Natural killer cell (primary cell): ENCODE results near the gene HEATR3. TPM values are rescaled to one million over a fixed set of nuclear protein-coding genes. Genes with fewer than 3 reads are reported as not detected.

Experiments
- ATAC-seq, 3 donors: fragments of 150-1000 bp in 2 of 3; fragments of 200-7000 bp in 1 of 3; cut with Tn5 transposase; 1 replicate in 1 of 3; 2 replicates in 2 of 3; pipeline ENCODE4 v1.10.0; 2021; ENCODE audit warnings: mild to moderate bottlenecking in 2 of 3, moderate library complexity in 2 of 3
- DNase-seq, 2 donors: peaks; one replicate each; pipeline versions ENCODE4 v3.0.0 to v3.0.0-alpha.2; 2013 to 2021; ENCODE audit warnings: mixed read lengths in 1 of 2
- H3K27ac ChIP-seq: one replicate; pipeline ENCODE4 v1.5.1; 2013; ENCODE audit warnings: mild to moderate bottlenecking, low read length
- H3K27me3 ChIP-seq: one replicate; pipeline ENCODE4 v1.6.1; 2013; ENCODE audit warnings: low read length; ENCODE audit not compliant: control insufficient read depth, insufficient read depth
- H3K36me3 ChIP-seq: one replicate; pipeline ENCODE4 v1.6.1; 2013; ENCODE audit warnings: low read length; ENCODE audit not compliant: control insufficient read depth, insufficient read depth
- H3K4me1 ChIP-seq: one replicate; pipeline ENCODE4 v1.6.1; 2013; ENCODE audit warnings: low read length; ENCODE audit not compliant: control insufficient read depth, insufficient read depth
- H3K4me3 ChIP-seq: one replicate; pipeline ENCODE4 v1.5.1; 2013; ENCODE audit warnings: low read length
- H3K9me3 ChIP-seq: one replicate; pipeline ENCODE4 v1.6.1; 2013; ENCODE audit warnings: low read length; ENCODE audit not compliant: control insufficient read depth, insufficient read depth
- H3K27ac Mint-ChIP-seq, 2 donors: one replicate each; pipeline ENCODE4 v1.8.0; 2022; ENCODE audit warnings: mild to moderate bottlenecking in 2 of 2, mixed read lengths in 2 of 2, moderate library complexity in 1 of 2
- H3K27me3 Mint-ChIP-seq, 2 donors: one replicate each; pipeline ENCODE4 v1.8.0; 2022; ENCODE audit warnings: low read depth in 2 of 2, mixed read lengths in 2 of 2
- H3K36me3 Mint-ChIP-seq: one replicate; pipeline ENCODE4 v1.8.0; 2022; ENCODE audit warnings: mixed read lengths
- H3K4me1 Mint-ChIP-seq, 2 donors: one replicate each; pipeline ENCODE4 v1.8.0; 2022; ENCODE audit warnings: mixed read lengths in 2 of 2
- H3K4me3 Mint-ChIP-seq: one replicate; pipeline ENCODE4 v1.8.0; 2022; ENCODE audit warnings: mild to moderate bottlenecking, moderate library complexity, mixed read lengths
- H3K9me3 Mint-ChIP-seq, 2 donors: one replicate each; pipeline ENCODE4 v1.8.0; 2022; ENCODE audit warnings: mixed read lengths in 2 of 2
- CTCF ChIP-seq: fragments of 200-600 bp; IDR thresholded peaks from one replicate; pipeline ENCODE4 v1.8.0; 2022; ENCODE audit warnings: antibody characterized with exemption
- WGBS: methylation state at CpG from one replicate; pipeline ENCODE4 v1.1.7; 2013; ENCODE audit warnings: missing lambda C conversion rate; ENCODE audit not compliant: insufficient coverage; 5-methylcytosine and 5-hydroxymethylcytosine counted together
- intact Hi-C: fragments of 100-400 bp; cut with micrococcal nuclease; formaldehyde crosslinking; loops from one replicate; pipeline ENCODE4 v1.14.2; 2022
- total RNA-seq, 4 donors: library from RNA; stranded (reverse); fragments of 120-200 nt in 1 of 4; gene quantifications; one replicate each; pipeline versions ENCODE4 v1.2.3 to v1.2.4, GENCODE V29; 2013 to 2022

The HEATR3 gene
- total RNA-seq, 3 donors from 2014 or later (not counting 1 experiment from before 2014, with no cell fraction given) = 14.6 to 25.0 (median 21.4) TPM

GRCh38 chr16:50037662-50038220 is 28.0 kb upstream of the HEATR3 start:
- DNase-seq = no peak
- Mint-ChIP-seq H3K36me3 (peaks cover 7% of the 10 kb centered on the region), H3K4me1 (peaks cover 18 to 19% of the 10 kb centered on the region in 2 donors), H3K27me3 (peaks cover 0 to under 1% of the 10 kb centered on the region in 2 donors), H3K27ac (peak overlapping the region; percentile 73 to 76), H3K9me3 (no peaks in the 10 kb centered on the region), H3K4me3 (no peak overlapping the region)
- WGBS = 18% methylated on average over 1 of the region's 2 CpGs
- no peaks in the 10 kb centered on the region for H3K9me3 ChIP-seq
- H3K27ac ChIP-seq = no peak overlapping the region
- intact Hi-C loops = no loop called here
- no peak overlapping the region for H3K4me3 ChIP-seq
- no peaks in the 10 kb centered on the region for H3K4me1 ChIP-seq
- ATAC-seq = no peak
- H3K36me3 ChIP-seq = peaks cover 28% of the 10 kb centered on the region
- no peak for TF ChIP-seq CTCF
- no peaks in the 10 kb centered on the region for H3K27me3 ChIP-seq

- H3K9me3 Mint-ChIP-seq = no peaks in the 10 kb centered on the region
- peak overlapping the region; percentile 73 to 76 for H3K27ac Mint-ChIP-seq
- H3K36me3 Mint-ChIP-seq = peaks cover 7% of the 10 kb centered on the region
- intact Hi-C loops = no loop called here
- H3K27me3 Mint-ChIP-seq = peaks cover 0 to 6% of the 10 kb centered on the region in 2 donors
- no peak for TF ChIP-seq CTCF
- Histone ChIP-seq H3K9me3 (no peaks in the 10 kb centered on the region), H3K27ac (no peak overlapping the region), H3K27me3 (no peaks in the 10 kb centered on the region), H3K36me3 (peaks cover 24% of the 10 kb centered on the region), H3K4me3 (no peak overlapping the region), H3K4me1 (no peaks in the 10 kb centered on the region)
- peak overlapping the region; percentile 35 for H3K4me3 Mint-ChIP-seq
- DNase-seq (no peak), ATAC-seq (no peak)
- H3K4me1 Mint-ChIP-seq = peaks cover 18 to 19% of the 10 kb centered on the region in 2 donors
- 52% methylated on average over 3 of the region's 4 CpGs for WGBS
These were observed 27.5 kb upstream of the HEATR3 start for GRCh38 chr16:50038286-50038685.

GRCh38 chr16:50038756-50039529 is 26.8 kb upstream of the HEATR3 start:
- Histone ChIP-seq H3K4me3 (no peak overlapping the region), H3K9me3 (no peaks in the 10 kb centered on the region), H3K4me1 (no peaks in the 10 kb centered on the region), H3K27me3 (no peaks in the 10 kb centered on the region), H3K36me3 (peaks cover 20% of the 10 kb centered on the region), H3K27ac (no peak overlapping the region)
- Mint-ChIP-seq H3K4me3 (no peak overlapping the region), H3K9me3 (no peaks in the 10 kb centered on the region), H3K27ac (peak overlapping the region; percentile 73 to 76), H3K27me3 (peaks cover 3 to 13% of the 10 kb centered on the region in 2 donors), H3K4me1 (peaks cover 18 to 19% of the 10 kb centered on the region in 2 donors), H3K36me3 (peaks cover 7% of the 10 kb centered on the region)
- peak in 2 of 3 donors; percentile 24 to 48 for ATAC-seq
- 45% methylated on average over 5 of the region's 5 CpGs for WGBS
- DNase-seq = peak in 1 of 2 donors; percentile 7
- no peak for TF ChIP-seq CTCF
- intact Hi-C loops = no loop called here
